Astrocyte (in vitro differentiated cells and primary cell): ENCODE results near the gene MUC21. TPM values are rescaled to one million over a fixed set of nuclear protein-coding genes. Genes with fewer than 3 reads are reported as not detected.
A peak's percentile ranks its signal among the peaks of the same experiment; 100 is the strongest.

Experiments used
- DNase-seq: peaks from one replicate; pipeline ENCODE4 v3.0.0-alpha.2; 2010; ENCODE audit warnings: low read depth
- FAIRE-seq: peaks from 2 replicates; lab custom pipeline; 2011; peaks lifted over from hg19 to GRCh38; lab: Jason Lieb, UNC
- H2AFZ ChIP-seq: 2 replicates; pipeline ENCODE4 v1.6.0; 2012; ENCODE audit warnings: low read depth, low read length, inconsistent platforms
- H3K27ac ChIP-seq: 2 replicates; pipeline ENCODE4 v1.5.1; 2011; ENCODE audit warnings: low read depth, low read length, inconsistent platforms
- H3K27me3 ChIP-seq: 2 replicates; pipeline ENCODE4 v1.6.0; 2011; ENCODE audit warnings: low read length, inconsistent platforms; ENCODE audit not compliant: insufficient read depth
- H3K36me3 ChIP-seq: 2 replicates; pipeline ENCODE4 v1.5.1; 2011; ENCODE audit warnings: low read length, inconsistent platforms; ENCODE audit not compliant: insufficient read depth
- H3K4me1 ChIP-seq: 2 replicates; pipeline ENCODE4 v1.5.1; 2011; ENCODE audit warnings: low read length, inconsistent platforms; ENCODE audit not compliant: insufficient read depth
- H3K4me2 ChIP-seq: 2 replicates; pipeline ENCODE4 v1.6.0; 2012; ENCODE audit warnings: low read length, inconsistent platforms
- H3K4me3 ChIP-seq: 2 replicates; pipeline ENCODE4 v1.5.1; 2011; ENCODE audit warnings: low read depth, mild to moderate bottlenecking, low read length, inconsistent platforms; ENCODE audit not compliant: insufficient read depth
- H3K79me2 ChIP-seq: 2 replicates; pipeline ENCODE4 v1.6.0; 2012; ENCODE audit warnings: mild to moderate bottlenecking, low read length, inconsistent platforms; ENCODE audit not compliant: insufficient read depth
- H3K9ac ChIP-seq: 2 replicates; pipeline ENCODE4 v1.6.0; 2012; ENCODE audit warnings: mild to moderate bottlenecking, low read length, inconsistent platforms
- H3K9me3 ChIP-seq: 2 replicates; pipeline ENCODE4 v1.5.1; 2012; ENCODE audit warnings: low read depth, mild to moderate bottlenecking, low read length, inconsistent platforms; ENCODE audit not compliant: insufficient read depth
- H4K20me1 ChIP-seq: 2 replicates; pipeline ENCODE4 v1.6.0; 2012; ENCODE audit warnings: low read length, inconsistent platforms; ENCODE audit not compliant: insufficient read depth
- H3K27ac Mint-ChIP-seq: one replicate; pipeline ENCODE4 v1.8.0; 2021; ENCODE audit warnings: mild to moderate bottlenecking, mixed read lengths; ENCODE audit not compliant: unreplicated experiment
- H3K27me3 Mint-ChIP-seq: one replicate; pipeline ENCODE4 v1.8.0; 2021; ENCODE audit warnings: low read depth, mixed read lengths; ENCODE audit not compliant: unreplicated experiment
- H3K36me3 Mint-ChIP-seq: one replicate; pipeline ENCODE4 v1.8.0; 2021; ENCODE audit warnings: low read depth, mixed read lengths; ENCODE audit not compliant: unreplicated experiment
- H3K4me1 Mint-ChIP-seq: one replicate; pipeline ENCODE4 v1.8.0; 2021; ENCODE audit warnings: low read depth, mixed read lengths; ENCODE audit not compliant: unreplicated experiment
- H3K4me3 Mint-ChIP-seq: one replicate; pipeline ENCODE4 v1.8.0; 2021; ENCODE audit warnings: mild to moderate bottlenecking, moderate library complexity, mixed read lengths; ENCODE audit not compliant: unreplicated experiment
- H3K9me3 Mint-ChIP-seq: one replicate; pipeline ENCODE4 v1.8.0; 2021; ENCODE audit warnings: mild to moderate bottlenecking, mixed read lengths; ENCODE audit not compliant: unreplicated experiment
- CTCF ChIP-seq: IDR thresholded peaks from 2 replicates; pipeline ENCODE4 v1.5.1; 2011; ENCODE audit warnings: low read depth, mild to moderate bottlenecking, inconsistent platforms, low read length, moderate library complexity; ENCODE audit not compliant: insufficient read depth
- EZH2 ChIP-seq: IDR thresholded peaks from 2 replicates; pipeline ENCODE4 v1.6.1; 2012; ENCODE audit warnings: mild to moderate bottlenecking, low read length, inconsistent platforms; ENCODE audit not compliant: insufficient read depth
- total RNA-seq: library from RNA; stranded (reverse); gene quantifications from 2 replicates; pipeline ENCODE4 v1.2.1, GENCODE V29; 2021

The MUC21 gene
- total RNA-seq, 1 donor from 2014 or later: not detected

- Histone ChIP-seq H3K27ac (no peak overlapping the region), H2AFZ (no peak overlapping the region), H3K36me3 (no peaks in the 10 kb centered on the region), H3K9me3 (no peaks in the 10 kb centered on the region), H3K4me1 (peaks cover 4% of the 10 kb centered on the region), H3K27me3 (peaks cover 3% of the 10 kb centered on the region), H3K79me2 (no peaks in the 10 kb centered on the region), H3K9ac (no peak overlapping the region), H3K4me2 (no peak overlapping the region), H3K4me3 (no peak overlapping the region), H4K20me1 (no peaks in the 10 kb centered on the region)
- H3K9me3 Mint-ChIP-seq: peaks cover 7% of the 10 kb centered on the region
- peaks cover 15% of the 10 kb centered on the region for H3K4me1 Mint-ChIP-seq
- no peak for DNase-seq
- H3K36me3 Mint-ChIP-seq: peaks cover 2% of the 10 kb centered on the region
- no peak overlapping the region for H3K27ac Mint-ChIP-seq
- no peak for FAIRE-seq
- no peak overlapping the region for H3K4me3 Mint-ChIP-seq
- TF ChIP-seq CTCF (no peak), EZH2 (no peak)
- peaks cover 22% of the 10 kb centered on the region for H3K27me3 Mint-ChIP-seq
Measured at GRCh38 chr6:30987304-30987703, 3.8 kb downstream of the MUC21 start.

GRCh38 chr6:30988209-30988825 lies 4.8 kb downstream of the MUC21 start:
- TF ChIP-seq CTCF (no peak), EZH2 (no peak)
- no peak overlapping the region for H3K27ac Mint-ChIP-seq
- Histone ChIP-seq H3K4me2 (no peak overlapping the region), H3K9me3 (no peaks in the 10 kb centered on the region), H3K4me1 (no peaks in the 10 kb centered on the region), H3K9ac (no peak overlapping the region), H3K27me3 (peaks cover 3% of the 10 kb centered on the region), H4K20me1 (no peaks in the 10 kb centered on the region), H2AFZ (no peak overlapping the region), H3K4me3 (no peak overlapping the region), H3K79me2 (no peaks in the 10 kb centered on the region), H3K36me3 (no peaks in the 10 kb centered on the region), H3K27ac (no peak overlapping the region)
- FAIRE-seq (no peak), DNase-seq (no peak)
- peaks cover 5% of the 10 kb centered on the region for H3K9me3 Mint-ChIP-seq
- H3K36me3 Mint-ChIP-seq: peaks cover 2% of the 10 kb centered on the region
- peaks cover 13% of the 10 kb centered on the region for H3K27me3 Mint-ChIP-seq
- H3K4me3 Mint-ChIP-seq: no peak overlapping the region
- H3K4me1 Mint-ChIP-seq: peaks cover 12% of the 10 kb centered on the region

GRCh38 chr6:30990422-30991086 lies 7.0 kb downstream of the MUC21 start:
- FAIRE-seq (no peak), DNase-seq (no peak)
- no peak overlapping the region for H3K4me2 ChIP-seq
- Mint-ChIP-seq H3K4me1 (peaks cover 10% of the 10 kb centered on the region), H3K9me3 (peaks cover 4% of the 10 kb centered on the region), H3K4me3 (no peak overlapping the region), H3K27me3 (peaks cover 9% of the 10 kb centered on the region), H3K36me3 (peaks cover 2% of the 10 kb centered on the region), H3K27ac (peak overlapping the region; percentile 12)
- H3K79me2 ChIP-seq: no peaks in the 10 kb centered on the region
- no peaks in the 10 kb centered on the region for H4K20me1 ChIP-seq
- peaks cover 3% of the 10 kb centered on the region for H3K27me3 ChIP-seq
- no peaks in the 10 kb centered on the region for H3K9me3 ChIP-seq
- no peaks in the 10 kb centered on the region for H3K4me1 ChIP-seq
- TF ChIP-seq CTCF: no peak
- no peak for TF ChIP-seq EZH2
- no peak overlapping the region for H3K9ac ChIP-seq
- H3K4me3 ChIP-seq: no peak overlapping the region
- no peak overlapping the region for H2AFZ ChIP-seq
- no peak overlapping the region for H3K27ac ChIP-seq
- no peaks in the 10 kb centered on the region for H3K36me3 ChIP-seq
